Erythroblast (primary cell): ENCODE data around the gene PSMB2.

ENCODE experiments used
- GATA1 ChIP-seq: IDR thresholded peaks from 2 replicates; pipeline ENCODE4 v1.6.1; 2011; ENCODE audit warnings: low read depth, mild to moderate bottlenecking, control low read depth, low read length, moderate library complexity
- POLR2A ChIP-seq: IDR thresholded peaks from 2 replicates; pipeline ENCODE4 v1.6.1; 2011; ENCODE audit warnings: mild to moderate bottlenecking, low read length

- TF ChIP-seq POLR2A, result no peak
- TF ChIP-seq GATA1, result no peak
Observed at GRCh38 chr1:35655196-35655595, 13.9 kb upstream of the PSMB2 start.
